ENCODE measurements around the gene CPN2.

CPN2 gene

DNA sequence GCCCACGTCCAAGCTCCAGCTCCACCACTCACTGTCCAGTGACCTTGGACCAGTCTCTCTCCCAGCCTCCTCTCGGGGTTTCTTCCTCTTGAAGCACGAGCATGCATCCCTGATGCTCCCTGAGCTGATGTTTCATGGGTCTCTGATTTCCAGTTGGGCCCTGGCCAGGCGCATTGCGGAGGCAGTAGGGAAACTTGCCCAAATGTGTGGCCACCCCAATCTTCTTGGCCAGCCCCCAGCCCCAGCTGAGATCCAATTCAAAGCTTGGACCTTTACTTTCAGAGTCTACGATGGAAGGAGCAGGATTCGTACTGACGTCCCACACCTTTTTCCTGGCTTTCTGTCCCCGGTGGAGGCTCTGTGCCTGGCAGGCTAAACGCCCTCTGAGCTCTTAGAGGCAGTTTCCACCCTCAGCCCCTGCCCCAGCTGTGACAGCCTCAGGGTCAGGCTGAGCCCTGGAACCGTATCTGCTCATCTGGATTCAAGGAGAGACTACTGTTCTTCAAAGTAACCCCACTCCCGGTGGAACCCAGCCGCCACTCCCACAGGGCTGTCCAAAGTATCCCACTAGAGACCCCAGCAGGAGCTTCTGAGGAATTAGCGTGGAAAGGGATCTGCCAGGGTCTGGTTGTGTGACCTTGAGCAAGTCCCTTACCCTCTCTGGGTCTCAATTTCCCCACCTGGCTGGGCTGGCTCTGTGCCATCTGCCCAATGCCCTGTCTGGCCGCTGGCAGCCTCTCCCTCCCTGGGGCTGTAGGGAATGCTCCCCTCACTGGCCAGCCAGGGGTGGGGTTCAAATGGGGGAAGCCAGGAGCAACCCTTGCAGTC is 37.4 kb downstream of the CPN2 start:
- TF ChIP-seq, protein P1, sequence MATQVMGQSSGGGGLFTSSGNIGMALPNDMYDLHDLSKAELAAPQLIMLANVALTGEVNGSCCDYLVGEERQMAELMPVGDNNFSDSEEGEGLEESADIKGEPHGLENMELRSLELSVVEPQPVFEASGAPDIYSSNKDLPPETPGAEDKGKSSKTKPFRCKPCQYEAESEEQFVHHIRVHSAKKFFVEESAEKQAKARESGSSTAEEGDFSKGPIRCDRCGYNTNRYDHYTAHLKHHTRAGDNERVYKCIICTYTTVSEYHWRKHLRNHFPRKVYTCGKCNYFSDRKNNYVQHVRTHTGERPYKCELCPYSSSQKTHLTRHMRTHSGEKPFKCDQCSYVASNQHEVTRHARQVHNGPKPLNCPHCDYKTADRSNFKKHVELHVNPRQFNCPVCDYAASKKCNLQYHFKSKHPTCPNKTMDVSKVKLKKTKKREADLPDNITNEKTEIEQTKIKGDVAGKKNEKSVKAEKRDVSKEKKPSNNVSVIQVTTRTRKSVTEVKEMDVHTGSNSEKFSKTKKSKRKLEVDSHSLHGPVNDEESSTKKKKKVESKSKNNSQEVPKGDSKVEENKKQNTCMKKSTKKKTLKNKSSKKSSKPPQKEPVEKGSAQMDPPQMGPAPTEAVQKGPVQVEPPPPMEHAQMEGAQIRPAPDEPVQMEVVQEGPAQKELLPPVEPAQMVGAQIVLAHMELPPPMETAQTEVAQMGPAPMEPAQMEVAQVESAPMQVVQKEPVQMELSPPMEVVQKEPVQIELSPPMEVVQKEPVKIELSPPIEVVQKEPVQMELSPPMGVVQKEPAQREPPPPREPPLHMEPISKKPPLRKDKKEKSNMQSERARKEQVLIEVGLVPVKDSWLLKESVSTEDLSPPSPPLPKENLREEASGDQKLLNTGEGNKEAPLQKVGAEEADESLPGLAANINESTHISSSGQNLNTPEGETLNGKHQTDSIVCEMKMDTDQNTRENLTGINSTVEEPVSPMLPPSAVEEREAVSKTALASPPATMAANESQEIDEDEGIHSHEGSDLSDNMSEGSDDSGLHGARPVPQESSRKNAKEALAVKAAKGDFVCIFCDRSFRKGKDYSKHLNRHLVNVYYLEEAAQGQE (IDR thresholded peaks at IDR 0.05; ENCODE audit: insufficient read depth in 1 of 2, low read depth in 2 of 2, low read length in 2 of 2) = no peak
- no peak for TF ChIP-seq SIN3A (IDR thresholded peaks at IDR 0.05; ENCODE audit: borderline replicate concordance, insufficient read depth, low read length)
- no peak for TF ChIP-seq POLR2AphosphoS5 (IDR thresholded peaks at IDR 0.05; ENCODE audit: low read depth, low read length)
- TF ChIP-seq FOXP2 (optimal IDR thresholded peaks at IDR 0.05; ENCODE audit: borderline replicate concordance, extremely low read depth, extremely low read length, insufficient read depth) = no peak
- no peak for TF ChIP-seq TAF1 (IDR thresholded peaks at IDR 0.05; ENCODE audit: borderline replicate concordance, insufficient read depth, low read length)

DNA sequence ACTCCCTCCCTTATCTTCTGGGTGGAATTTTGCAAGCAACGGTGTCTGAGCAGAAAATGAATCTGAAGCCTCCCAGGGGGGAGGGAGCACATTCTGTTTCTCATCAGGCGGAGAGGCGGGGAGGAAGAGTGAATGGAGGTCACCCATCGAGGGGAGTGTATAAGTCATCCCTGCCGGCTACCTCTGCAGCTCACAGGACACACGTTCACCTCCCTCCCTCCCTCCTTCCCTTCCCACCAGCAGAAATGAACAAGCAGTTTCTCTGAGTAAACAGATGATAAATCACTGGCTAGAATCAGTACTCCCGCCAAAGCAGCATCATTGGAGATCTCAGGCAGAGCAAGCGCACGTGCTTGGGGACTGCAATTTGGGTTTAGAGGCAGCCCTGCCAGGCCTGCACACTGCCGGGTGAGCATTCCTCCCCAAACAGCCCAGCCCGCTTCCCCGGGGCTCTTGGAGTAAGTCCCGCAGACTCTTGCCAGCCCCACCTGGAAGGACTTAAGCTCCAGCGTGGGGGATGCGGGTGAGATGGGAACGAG is 38.3 kb downstream of the CPN2 start:
- TF ChIP-seq POLR2AphosphoS5 (IDR thresholded peaks at IDR 0.05; ENCODE audit: low read depth, low read length) (no peak), FOXP2 (optimal IDR thresholded peaks at IDR 0.05; ENCODE audit: borderline replicate concordance, extremely low read depth, extremely low read length, insufficient read depth) (no peak), TAF1 (IDR thresholded peaks at IDR 0.05; ENCODE audit: borderline replicate concordance, insufficient read depth, low read length) (no peak), SIN3A (IDR thresholded peaks at IDR 0.05; ENCODE audit: borderline replicate concordance, insufficient read depth, low read length) (no peak)
- TF ChIP-seq, protein P1 (IDR thresholded peaks at IDR 0.05; ENCODE audit: insufficient read depth in 1 of 2, low read depth in 2 of 2, low read length in 2 of 2) = no peak

DNA sequence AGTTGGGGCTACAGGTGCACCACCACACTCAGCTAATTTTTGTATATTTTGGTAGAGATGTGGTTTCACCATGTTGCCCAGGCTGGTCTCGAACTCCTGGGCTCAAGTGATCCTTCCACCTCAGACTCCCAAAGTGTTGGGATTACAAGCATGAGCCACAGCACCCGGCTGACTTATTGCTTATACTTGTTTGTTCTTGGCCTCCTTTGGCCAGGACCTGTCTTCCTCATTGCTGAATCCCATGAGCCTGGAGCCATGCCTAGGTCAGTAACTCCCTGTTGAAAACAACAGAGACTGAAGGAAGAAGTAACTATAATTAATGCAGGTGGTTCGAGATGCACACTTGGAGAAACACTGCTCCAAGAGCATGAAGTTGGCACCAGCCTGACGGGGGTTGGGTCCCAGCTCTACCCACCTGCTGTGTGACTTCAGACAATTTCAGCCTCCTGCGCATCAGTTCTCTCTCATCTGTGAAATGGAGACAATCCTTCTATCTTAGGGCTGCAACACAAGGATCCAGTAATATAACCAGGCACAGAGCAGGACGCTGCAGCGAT is 38.9 kb downstream of the CPN2 start:
- no peak for TF ChIP-seq POLR2AphosphoS5 (IDR thresholded peaks at IDR 0.05; ENCODE audit: low read depth, low read length)
- no peak for TF ChIP-seq SIN3A (IDR thresholded peaks at IDR 0.05; ENCODE audit: borderline replicate concordance, insufficient read depth, low read length)
- no peak for TF ChIP-seq TAF1 (IDR thresholded peaks at IDR 0.05; ENCODE audit: borderline replicate concordance, insufficient read depth, low read length)
- TF ChIP-seq, protein P1 (IDR thresholded peaks at IDR 0.05; ENCODE audit: insufficient read depth in 1 of 2, low read depth in 2 of 2, low read length in 2 of 2) = no peak
- TF ChIP-seq FOXP2 (optimal IDR thresholded peaks at IDR 0.05; ENCODE audit: borderline replicate concordance, extremely low read depth, extremely low read length, insufficient read depth) = no peak

DNA sequence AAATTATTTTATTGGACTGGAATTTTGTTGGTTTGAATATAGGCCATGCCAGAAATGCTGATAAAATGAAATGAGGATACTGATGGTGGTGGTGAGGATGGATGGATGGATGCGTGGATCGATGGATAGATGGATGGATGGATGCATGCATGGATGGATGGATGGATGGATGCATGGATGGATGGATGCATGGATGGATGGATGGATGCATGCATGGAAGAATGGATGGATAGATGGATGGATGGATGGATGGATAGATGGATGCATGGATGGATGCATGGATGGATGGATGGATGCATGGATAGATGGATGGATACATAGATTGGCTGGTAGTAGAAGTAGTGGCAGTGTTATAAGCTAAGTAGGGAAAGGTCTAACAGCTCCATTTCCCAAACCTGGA is 40.1 kb downstream of the CPN2 start:
- TF ChIP-seq SIN3A (IDR thresholded peaks at IDR 0.05; ENCODE audit: borderline replicate concordance, insufficient read depth, low read length) (no peak), POLR2AphosphoS5 (IDR thresholded peaks at IDR 0.05; ENCODE audit: low read depth, low read length) (no peak), FOXP2 (optimal IDR thresholded peaks at IDR 0.05; ENCODE audit: borderline replicate concordance, extremely low read depth, extremely low read length, insufficient read depth) (no peak), TAF1 (IDR thresholded peaks at IDR 0.05; ENCODE audit: borderline replicate concordance, insufficient read depth, low read length) (no peak)
- TF ChIP-seq, protein P1 (IDR thresholded peaks at IDR 0.05; ENCODE audit: insufficient read depth in 1 of 2, low read depth in 2 of 2, low read length in 2 of 2) = no peak

All from PFSK-1 (cell line).